Mesenchymal stem cell (in vitro differentiated cells and primary cell): ENCODE results near the gene KCNN4. TPM values are rescaled to one million over a fixed set of nuclear protein-coding genes. Genes with fewer than 3 reads are reported as not detected.
A peak's percentile ranks its signal among the peaks of the same experiment; 100 is the strongest.
"Not testable (repeated sequence)": the region's sequence is repeated elsewhere in the genome, so short reads cannot be mapped to it uniquely, and the experiment has no call there.

ENCODE experiments used
- DNase-seq: peaks from one replicate; pipeline ENCODE4 v3.0.0-alpha.2; 2013
- H2AFZ ChIP-seq: one replicate; pipeline ENCODE4 v1.6.1; 2013; ENCODE audit warnings: low read depth, mild to moderate bottlenecking, control low read depth, inconsistent platforms, low read length, moderate library complexity
- H2AK5ac ChIP-seq: 2 replicates; pipeline ENCODE4 v1.6.1; 2013; ENCODE audit warnings: low read length, moderate library complexity, mild to moderate bottlenecking, inconsistent platforms; ENCODE audit not compliant: severe bottlenecking
- H2BK120ac ChIP-seq: one replicate; pipeline ENCODE4 v1.6.1; 2013; ENCODE audit warnings: low read depth, mild to moderate bottlenecking, inconsistent platforms, low read length, moderate library complexity
- H2BK12ac ChIP-seq, 2 experiments: one replicate each; pipeline ENCODE4 v1.6.1; 2013; ENCODE audit warnings: inconsistent platforms in 2 of 2, low read length in 2 of 2, mild to moderate bottlenecking in 2 of 2, moderate library complexity in 2 of 2, control low read depth in 1 of 2
- H2BK15ac ChIP-seq: one replicate; pipeline ENCODE4 v1.6.1; 2013; ENCODE audit warnings: mild to moderate bottlenecking, low read depth, inconsistent platforms; ENCODE audit not compliant: poor library complexity, severe bottlenecking
- H2BK5ac ChIP-seq: 2 replicates; pipeline ENCODE4 v1.6.1; 2013; ENCODE audit warnings: low read depth, mild to moderate bottlenecking, low read length, control low read depth, inconsistent platforms; ENCODE audit not compliant: poor library complexity, severe bottlenecking
- H3K14ac ChIP-seq, 2 experiments: one replicate each; pipeline ENCODE4 v1.6.1; 2013; ENCODE audit warnings: inconsistent platforms in 2 of 2, low read length in 2 of 2, control low read depth in 1 of 2, mild to moderate bottlenecking in 1 of 2, moderate library complexity in 1 of 2
- H3K18ac ChIP-seq, 2 experiments: one replicate each; pipeline ENCODE4 v1.6.1; 2013; ENCODE audit warnings: inconsistent platforms in 2 of 2, low read length in 2 of 2, control low read depth in 1 of 2, low read depth in 1 of 2, mild to moderate bottlenecking in 1 of 2
- H3K23ac ChIP-seq, 2 experiments: one replicate each; pipeline ENCODE4 v1.6.1; 2013; ENCODE audit warnings: inconsistent platforms in 2 of 2, low read length in 2 of 2, mild to moderate bottlenecking in 2 of 2, moderate library complexity in 2 of 2, control low read depth in 1 of 2
- H3K27ac ChIP-seq: 2 replicates; pipeline ENCODE4 v1.5.1; 2013; ENCODE audit warnings: mild to moderate bottlenecking, moderate library complexity, low read length, control low read depth, inconsistent platforms; ENCODE audit not compliant: poor library complexity, severe bottlenecking
- H3K27me3 ChIP-seq, 2 experiments: 2 replicates each; pipeline versions ENCODE4 v1.6.1 to v1.7.0; 2013; ENCODE audit warnings: low read length in 2 of 2, mild to moderate bottlenecking in 2 of 2, moderate library complexity in 2 of 2, control low read depth in 1 of 2, inconsistent platforms in 1 of 2; ENCODE audit not compliant: control insufficient read depth in 1 of 2, insufficient read depth in 1 of 2
- H3K36me3 ChIP-seq, 2 experiments: 2 replicates each; pipeline versions ENCODE4 v1.6.1 to v1.7.0; 2013; ENCODE audit warnings: low read length in 2 of 2, control low read depth in 1 of 2, inconsistent platforms in 1 of 2, low read depth in 1 of 2, mild to moderate bottlenecking in 1 of 2; ENCODE audit not compliant: insufficient read depth in 2 of 2, control insufficient read depth in 1 of 2
- H3K4ac ChIP-seq, 2 experiments: one replicate each; pipeline ENCODE4 v1.6.1; 2013; ENCODE audit warnings: inconsistent platforms in 2 of 2, low read length in 2 of 2, mild to moderate bottlenecking in 2 of 2, moderate library complexity in 2 of 2, control low read depth in 1 of 2, low read depth in 1 of 2
- H3K4me1 ChIP-seq: 2 replicates; pipeline ENCODE4 v1.6.1; 2013; ENCODE audit warnings: low read depth, low read length, control low read depth; ENCODE audit not compliant: control insufficient read depth, insufficient read depth
- H3K4me2 ChIP-seq: 2 replicates; pipeline ENCODE4 v1.6.1; 2013; ENCODE audit warnings: low read length, mild to moderate bottlenecking, inconsistent platforms; ENCODE audit not compliant: poor library complexity, severe bottlenecking
- H3K4me3 ChIP-seq, 2 experiments: 2 replicates each; pipeline versions ENCODE4 v1.5.1 to v1.7.0; 2013; ENCODE audit warnings: low read length in 2 of 2, mild to moderate bottlenecking in 2 of 2, control low read depth in 1 of 2, low read depth in 1 of 2; ENCODE audit not compliant: insufficient read depth in 1 of 2
- H3K79me1 ChIP-seq: replicated peaks from 2 replicates; pipeline ENCODE4 v1.6.1; 2013; ENCODE audit warnings: mild to moderate bottlenecking, control low read depth, low read length, inconsistent platforms; ENCODE audit not compliant: poor library complexity, severe bottlenecking
- H3K9ac ChIP-seq: 2 replicates; pipeline ENCODE4 v1.7.0; 2013; ENCODE audit warnings: mild to moderate bottlenecking, low read length, moderate library complexity
- H3K9me3 ChIP-seq: 2 replicates; pipeline ENCODE4 v1.7.0; 2013; ENCODE audit warnings: mild to moderate bottlenecking, low read length; ENCODE audit not compliant: control insufficient read depth
- H4K8ac ChIP-seq: one replicate; pipeline ENCODE4 v1.6.1; 2013; ENCODE audit warnings: inconsistent platforms, mild to moderate bottlenecking, low read length, moderate library complexity
- H4K91ac ChIP-seq: one replicate; pipeline ENCODE4 v1.6.1; 2013; ENCODE audit warnings: mild to moderate bottlenecking, low read length, inconsistent platforms
- WGBS: methylation state at CpG from one replicate; pipeline ENCODE4 v1.1.7; 2013; ENCODE audit warnings: mixed read lengths; 5-methylcytosine and 5-hydroxymethylcytosine counted together
- polyA plus RNA-seq, 2 experiments: library from polyadenylated mRNA; stranded (reverse); fragments of 200-250 nt; gene quantifications; one replicate each; pipeline ENCODE4 v1.2.3, GENCODE V29; 2013

Gene KCNN4
- polyA plus RNA-seq (2013, experiment 1 of 2): 0.04 TPM
- polyA plus RNA-seq (2013, experiment 2 of 2): 0.08 TPM

DNA sequence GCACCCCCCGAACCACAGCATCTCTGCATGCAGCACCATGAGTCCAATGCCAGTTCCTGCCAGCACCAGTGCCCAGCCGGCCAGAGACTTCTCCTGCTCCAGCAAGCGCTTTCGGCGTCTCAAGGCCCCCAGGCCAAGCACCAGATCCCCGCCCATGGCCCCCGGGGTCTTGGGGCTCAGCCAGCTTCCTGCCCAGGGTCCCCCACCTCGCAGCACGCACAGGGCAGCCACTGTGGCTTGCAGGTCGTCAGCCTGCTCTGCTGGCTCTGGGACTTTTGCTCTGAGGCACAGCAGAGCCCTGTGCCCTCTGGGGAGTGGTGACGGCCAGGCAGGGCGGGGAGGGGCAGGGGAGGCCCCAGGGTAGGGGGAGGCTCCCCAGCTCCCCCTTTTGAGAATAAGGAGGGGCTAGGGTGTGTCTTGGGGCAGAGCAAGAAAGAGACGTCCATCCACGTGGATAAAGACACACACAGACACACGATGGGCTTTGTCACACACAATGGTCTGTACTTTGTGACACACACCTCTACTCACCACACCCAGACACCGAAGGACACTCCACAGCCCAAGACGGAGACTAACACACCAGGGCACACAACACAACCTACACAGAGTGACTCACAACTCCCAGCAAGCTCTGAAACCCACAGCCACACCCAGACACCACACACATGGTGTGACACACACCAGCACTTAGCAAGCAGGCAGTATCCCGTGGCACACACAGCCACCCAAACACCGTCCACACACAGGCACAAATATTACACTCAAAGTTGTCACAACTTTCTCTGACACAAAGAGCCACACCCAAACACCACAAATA lies at the start of gene KCNN4:
Gene KCNN4, minus strand, starts transcription at position 268 of the 820 bp plus-strand sequence. Its CDS starts 112 bp downstream, at position 156.
- no peak within 1 kb of the TSS for H2BK5ac ChIP-seq
- no peak within 1 kb of the TSS for H2AFZ ChIP-seq
- DNase-seq: peak; percentile 48
- H3K4me2 ChIP-seq: no peak within 1 kb of the TSS
- 64% methylated on average over 19 of the region's 19 CpGs for WGBS
- no peak within 1 kb of the TSS for H2AK5ac ChIP-seq
- no peaks in the 10 kb centered on the region for H3K9me3 ChIP-seq
- H4K91ac ChIP-seq: peak within 1 kb of the TSS; percentile 56
- no peak within 1 kb of the TSS for H3K23ac ChIP-seq
- H3K27ac ChIP-seq: no peak within 1 kb of the TSS
- peak within 1 kb of the TSS; percentile 66 for H3K9ac ChIP-seq
- peak within 1 kb of the TSS in 1 of 2 experiments; percentile 46 for H3K18ac ChIP-seq
- peak within 1 kb of the TSS in 1 of 2 experiments; percentile 77 for H2BK12ac ChIP-seq
- H3K14ac ChIP-seq: peak within 1 kb of the TSS in 1 of 2 experiments; percentile 76
- peak within 1 kb of the TSS; percentile 13 for H2BK120ac ChIP-seq
- H3K79me1 ChIP-seq: no peaks in the 10 kb centered on the region
- peak within 1 kb of the TSS in 1 of 2 experiments; percentile 77 for H3K4me3 ChIP-seq
- no peak within 1 kb of the TSS for H2BK15ac ChIP-seq
- peaks cover 45% of the 10 kb centered on the region for H3K4me1 ChIP-seq
- H3K27me3 ChIP-seq: no peaks in the 10 kb centered on the region
- H3K36me3 ChIP-seq: no peaks in the 10 kb centered on the region
- peak within 1 kb of the TSS; percentile 1 for H4K8ac ChIP-seq
- H3K4ac ChIP-seq: no peak within 1 kb of the TSS

DNA sequence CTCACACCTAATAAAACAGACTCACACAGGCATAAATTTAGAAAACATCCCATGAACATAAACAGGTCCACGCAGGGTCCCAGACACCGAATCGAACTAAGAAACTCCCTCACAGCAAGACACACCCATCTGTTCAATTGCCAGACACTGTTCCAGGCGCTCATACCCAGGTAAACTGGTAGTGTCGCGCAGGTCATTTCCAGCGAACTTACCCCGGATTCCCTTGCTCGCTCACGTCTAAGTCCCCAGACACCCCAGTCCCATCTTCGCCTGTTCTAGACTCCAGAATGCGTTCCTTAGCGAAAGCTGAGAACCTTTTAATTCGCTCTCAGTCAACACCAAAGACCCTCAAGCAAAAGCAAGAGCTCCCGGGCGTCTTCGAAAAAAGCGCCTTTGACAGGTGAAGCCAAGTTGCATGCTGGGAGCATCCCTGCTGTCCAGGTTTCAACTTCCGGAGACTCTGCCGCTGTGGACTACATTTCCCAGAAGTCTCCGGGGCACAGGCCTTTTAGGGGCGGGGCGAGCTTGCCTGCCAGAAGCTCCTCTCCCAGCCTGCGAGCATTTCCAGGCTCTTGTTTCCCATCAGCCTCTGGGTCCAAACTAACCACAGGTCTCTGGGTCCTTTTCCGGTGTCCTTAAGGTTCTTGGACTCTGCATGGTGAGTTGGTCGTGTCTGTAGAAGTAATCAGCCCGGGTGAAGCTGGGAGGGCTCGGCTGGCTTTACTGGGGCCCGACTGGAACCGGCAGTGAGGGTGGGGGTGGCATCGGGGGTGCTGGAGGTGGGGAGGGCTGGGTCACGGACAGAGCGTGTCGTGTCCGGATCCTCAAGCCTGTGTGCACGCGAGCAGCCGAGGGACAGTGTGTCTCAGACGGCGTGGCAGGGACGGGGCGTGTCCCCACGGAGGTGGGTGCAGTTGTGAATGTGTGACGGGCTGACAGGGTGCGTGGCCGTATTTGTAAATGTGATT lies 46.3 kb upstream of the KCNN4 start, which contains the start of gene ZNF283:
Gene ZNF283, plus strand, starts transcription at position 535 of the 968 bp plus-strand sequence. CDS start 6,184 bp downstream, outside the sequence.
- no peak within 1 kb of the TSS for H2BK120ac ChIP-seq
- H3K4me3 ChIP-seq: peak within 1 kb of the TSS; percentile 85 to 88
- peaks cover 16% of the 10 kb centered on the region for H3K79me1 ChIP-seq
- peaks cover 2% of the 10 kb centered on the region for H3K4me1 ChIP-seq
- peaks cover 20 to 35% of the 10 kb centered on the region in 2 experiments for H3K36me3 ChIP-seq
- peak within 1 kb of the TSS; percentile 85 for H3K9ac ChIP-seq
- H3K23ac ChIP-seq: no peak within 1 kb of the TSS
- H3K18ac ChIP-seq: peak within 1 kb of the TSS; percentile 38 to 97
- peak within 1 kb of the TSS; percentile 100 for H2AFZ ChIP-seq
- H2BK15ac ChIP-seq: no peak within 1 kb of the TSS
- H3K27me3 ChIP-seq: no peaks in the 10 kb centered on the region
- peak within 1 kb of the TSS; percentile 9 for H3K27ac ChIP-seq
- H2BK12ac ChIP-seq: no peak within 1 kb of the TSS
- H2AK5ac ChIP-seq: no peak within 1 kb of the TSS
- peak within 1 kb of the TSS in 1 of 2 experiments; percentile 86 for H3K4ac ChIP-seq
- 28% methylated on average over 46 of the region's 46 CpGs for WGBS
- H4K91ac ChIP-seq: peak within 1 kb of the TSS; percentile 67
- H3K4me2 ChIP-seq: peak within 1 kb of the TSS; percentile 73
- peak within 1 kb of the TSS in 1 of 2 experiments; percentile 99 for H3K14ac ChIP-seq
- DNase-seq: peak; percentile 93
- peak within 1 kb of the TSS; percentile 86 for H4K8ac ChIP-seq
- peaks cover 16% of the 10 kb centered on the region for H3K9me3 ChIP-seq
- no peak within 1 kb of the TSS for H2BK5ac ChIP-seq

DNA sequence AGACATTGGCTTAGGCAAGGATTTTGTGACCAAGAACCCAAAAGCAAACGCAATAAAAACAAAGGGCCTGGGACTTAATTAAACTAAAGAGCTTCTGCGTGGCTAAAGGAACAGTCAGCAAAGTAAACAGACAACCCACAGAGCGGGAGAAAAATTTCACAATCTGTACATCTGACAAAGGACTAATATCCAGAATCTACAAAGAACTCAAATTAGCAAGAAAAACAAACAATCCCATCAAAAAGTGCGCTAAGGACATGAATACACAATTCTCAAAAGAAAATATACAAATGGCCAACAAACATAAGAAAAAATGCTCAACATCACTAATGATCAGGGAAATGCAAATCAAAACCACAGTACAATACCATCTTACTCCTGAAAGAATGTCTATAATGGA lies 43.8 kb upstream of the KCNN4 start:
- not testable (repeated sequence) for H3K9ac ChIP-seq, H3K4me2 ChIP-seq, H4K8ac ChIP-seq, H3K14ac ChIP-seq, H2BK12ac ChIP-seq, H3K23ac ChIP-seq, H2BK5ac ChIP-seq, H3K4ac ChIP-seq, H3K27ac ChIP-seq, H3K4me3 ChIP-seq, H2AK5ac ChIP-seq, H2AFZ ChIP-seq, H2BK15ac ChIP-seq, H3K9me3 ChIP-seq, H3K18ac ChIP-seq, H4K91ac ChIP-seq, H2BK120ac ChIP-seq, H3K4me1 ChIP-seq
- H3K27me3 ChIP-seq: peaks cover 13 to 16% of the 10 kb centered on the region in 2 experiments
- DNase-seq: peak; percentile 34
- 62% methylated on average over 4 of the region's 4 CpGs for WGBS
- peaks cover 6 to 11% of the 10 kb centered on the region in 2 experiments for H3K36me3 ChIP-seq
- peaks cover 14% of the 10 kb centered on the region for H3K79me1 ChIP-seq
